ENCODE data around the gene SMG1.
"Not testable (repeated sequence)": the region's sequence is repeated elsewhere in the genome, so short reads cannot be mapped to it uniquely, and the experiment has no call there.

DNA sequence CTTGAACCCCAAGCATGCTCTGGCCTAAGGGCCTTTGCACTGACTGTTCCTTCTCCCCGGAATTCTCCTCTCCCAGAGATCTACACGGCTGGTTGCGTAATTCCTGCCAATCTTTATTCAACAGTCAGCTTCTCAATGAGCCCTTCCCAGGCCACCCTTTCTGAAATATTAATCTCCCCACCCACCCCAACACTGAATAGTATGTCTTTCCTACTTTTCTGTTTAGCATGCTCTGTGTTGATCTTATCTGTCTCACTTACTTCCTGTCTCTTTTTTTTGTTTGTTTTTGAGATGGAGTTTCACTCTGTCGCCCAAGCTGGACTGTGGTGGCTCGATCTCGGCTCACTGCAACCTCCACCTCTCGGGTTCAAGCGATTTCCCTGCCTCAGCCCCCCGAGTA, 169.6 kb downstream of the SMG1 start:
- TF ChIP-seq, protein P1, sequence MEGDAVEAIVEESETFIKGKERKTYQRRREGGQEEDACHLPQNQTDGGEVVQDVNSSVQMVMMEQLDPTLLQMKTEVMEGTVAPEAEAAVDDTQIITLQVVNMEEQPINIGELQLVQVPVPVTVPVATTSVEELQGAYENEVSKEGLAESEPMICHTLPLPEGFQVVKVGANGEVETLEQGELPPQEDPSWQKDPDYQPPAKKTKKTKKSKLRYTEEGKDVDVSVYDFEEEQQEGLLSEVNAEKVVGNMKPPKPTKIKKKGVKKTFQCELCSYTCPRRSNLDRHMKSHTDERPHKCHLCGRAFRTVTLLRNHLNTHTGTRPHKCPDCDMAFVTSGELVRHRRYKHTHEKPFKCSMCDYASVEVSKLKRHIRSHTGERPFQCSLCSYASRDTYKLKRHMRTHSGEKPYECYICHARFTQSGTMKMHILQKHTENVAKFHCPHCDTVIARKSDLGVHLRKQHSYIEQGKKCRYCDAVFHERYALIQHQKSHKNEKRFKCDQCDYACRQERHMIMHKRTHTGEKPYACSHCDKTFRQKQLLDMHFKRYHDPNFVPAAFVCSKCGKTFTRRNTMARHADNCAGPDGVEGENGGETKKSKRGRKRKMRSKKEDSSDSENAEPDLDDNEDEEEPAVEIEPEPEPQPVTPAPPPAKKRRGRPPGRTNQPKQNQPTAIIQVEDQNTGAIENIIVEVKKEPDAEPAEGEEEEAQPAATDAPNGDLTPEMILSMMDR (IDR thresholded peaks at IDR 0.05; ENCODE audit: poor library complexity) = not testable (repeated sequence)
- TF ChIP-seq EZH2 (IDR thresholded peaks at IDR 0.05; ENCODE audit: borderline replicate concordance); EZH2phosphoT487 (IDR thresholded peaks at IDR 0.05; ENCODE audit: low read depth, severe bottlenecking, unreplicated experiment): not testable (repeated sequence)

Data from hepatocyte (in vitro differentiated cells).